WTC11 (cell line): Measurements from ENCODE around the gene PTPRN2. TPM values are rescaled to one million over a fixed set of nuclear protein-coding genes. Genes with fewer than 3 reads are reported as not detected.

ENCODE experiments used
- ATAC-seq: fragments of 200-7000 bp; cut with Tn5 transposase; 2 replicates; pipeline ENCODE4 v1.10.0; 2021; ENCODE audit warnings: mild to moderate bottlenecking, moderate library complexity
- CTCF ChIA-PET: fragments of 300-600 bp; sonication (Branson Sonifier 250); formaldehyde crosslinking; loops from one replicate; lab custom pipeline; 2021; ENCODE audit warnings: antibody characterized with exemption; lab: Charles Lee
- POLR2A ChIA-PET: fragments of 350-600 bp; sonication (Branson Sonifier 250); formaldehyde crosslinking; loops from one replicate; lab custom pipeline; 2021; ENCODE audit warnings: antibody characterized with exemption; lab: Charles Lee
- DNase-seq: peaks from one replicate; pipeline ENCODE4 v3.0.0; 2021; ENCODE audit warnings: low spot score
- H3K27ac Mint-ChIP-seq: 2 replicates; pipeline ENCODE4 v1.8.0; 2021; ENCODE audit warnings: mixed read lengths
- H3K27me3 Mint-ChIP-seq: 2 replicates; pipeline ENCODE4 v1.8.0; 2021; ENCODE audit warnings: low read depth, mild to moderate bottlenecking, moderate library complexity, mixed read lengths
- H3K36me3 Mint-ChIP-seq: 2 replicates; pipeline ENCODE4 v1.8.0; 2021; ENCODE audit warnings: mixed read lengths
- H3K4me1 Mint-ChIP-seq: 2 replicates; pipeline ENCODE4 v1.8.0; 2022; ENCODE audit warnings: mixed read lengths
- H3K4me3 Mint-ChIP-seq: 2 replicates; pipeline ENCODE4 v1.8.0; 2021; ENCODE audit warnings: mild to moderate bottlenecking, moderate library complexity, mixed read lengths
- H3K9me3 Mint-ChIP-seq: 2 replicates; pipeline ENCODE4 v1.8.0; 2021; ENCODE audit warnings: mixed read lengths
- FOXJ3 ChIP-seq: sonication (generic); formaldehyde crosslinking; IDR thresholded peaks from 2 replicates; pipeline ENCODE4 v1.9.0; 2021; ENCODE audit warnings: missing genetic modification reagents, mild to moderate bottlenecking, borderline replicate concordance
- GRHL2 ChIP-seq: fragments of 250-450 bp; sonication (Bioruptor Pico); IDR thresholded peaks from 2 replicates; pipeline ENCODE4 v1.8.0; 2022; ENCODE audit warnings: mild to moderate bottlenecking, moderate library complexity; ENCODE audit not compliant: insufficient replicate concordance, severe bottlenecking
- GTF2I ChIP-seq: fragments of 250-450 bp; sonication (Bioruptor Pico); conservative IDR thresholded peaks from 2 replicates; pipeline ENCODE4 v1.4.0; 2021; ENCODE audit warnings: mild to moderate bottlenecking
- NFE2L1 ChIP-seq: sonication (generic); formaldehyde crosslinking; IDR thresholded peaks from 2 replicates; pipeline ENCODE4 v1.8.1; 2023; ENCODE audit warnings: missing genetic modification reagents
- NR1H2 ChIP-seq: sonication (generic); formaldehyde crosslinking; IDR thresholded peaks from 2 replicates; pipeline ENCODE4 v1.9.0; 2021; ENCODE audit warnings: mild to moderate bottlenecking, moderate library complexity, missing genetic modification reagents
- NR2C2 ChIP-seq: sonication (generic); formaldehyde crosslinking; IDR thresholded peaks from 2 replicates; pipeline ENCODE4 v1.8.0; 2022; ENCODE audit warnings: mild to moderate bottlenecking, missing genetic modification reagents
- NR3C1 ChIP-seq: sonication (generic); formaldehyde crosslinking; conservative IDR thresholded peaks from 2 replicates; pipeline ENCODE4 v1.8.1; 2023; ENCODE audit warnings: low read depth, mild to moderate bottlenecking, missing genetic modification reagents
- RELA ChIP-seq: sonication (generic); formaldehyde crosslinking; IDR thresholded peaks from 2 replicates; pipeline ENCODE4 v1.8.1; 2022; ENCODE audit warnings: missing genetic modification reagents, mild to moderate bottlenecking, borderline replicate concordance
- SMAD3 ChIP-seq: sonication (generic); formaldehyde crosslinking; IDR thresholded peaks from 2 replicates; pipeline ENCODE4 v1.8.0; 2022; ENCODE audit warnings: missing genetic modification reagents, mild to moderate bottlenecking, borderline replicate concordance
- SOX15 ChIP-seq: fragments of 250-450 bp; sonication (Bioruptor Pico); IDR thresholded peaks from 2 replicates; pipeline ENCODE4 v1.9.0; 2021; ENCODE audit warnings: mild to moderate bottlenecking
- SP1 ChIP-seq: sonication (generic); formaldehyde crosslinking; conservative IDR thresholded peaks from 2 replicates; pipeline ENCODE4 v1.8.1; 2022; ENCODE audit warnings: missing genetic modification reagents
- TEAD4 ChIP-seq: sonication (generic); formaldehyde crosslinking; IDR thresholded peaks from 2 replicates; pipeline ENCODE4 v1.8.0; 2022; ENCODE audit warnings: mild to moderate bottlenecking, missing genetic modification reagents
- ZNF219 ChIP-seq: sonication (generic); formaldehyde crosslinking; IDR thresholded peaks from 2 replicates; pipeline ENCODE4 v1.8.0; 2023; ENCODE audit warnings: missing genetic modification reagents, mild to moderate bottlenecking, borderline replicate concordance
- ZNF263 ChIP-seq: sonication (generic); formaldehyde crosslinking; IDR thresholded peaks from 2 replicates; pipeline ENCODE4 v1.8.1; 2022; ENCODE audit warnings: low read depth, mild to moderate bottlenecking, moderate library complexity, missing genetic modification reagents
- ZNF416 ChIP-seq: fragments of 250-450 bp; sonication (Bioruptor Pico); IDR thresholded peaks from 2 replicates; pipeline ENCODE4 v1.9.0; 2021; ENCODE audit warnings: mild to moderate bottlenecking, inconsistent platforms
- total RNA-seq: library from RNA; stranded (reverse); gene quantifications from 3 replicates; pipeline ENCODE4 v1.2.3, GENCODE V29; 2021
- TF ChIP-seq, protein P1 (sequence below): sonication (generic); formaldehyde crosslinking; IDR thresholded peaks from 2 replicates; pipeline ENCODE4 v1.8.1; 2022; ENCODE audit warnings: mild to moderate bottlenecking, moderate library complexity, missing genetic modification reagents
- TF ChIP-seq, protein P2 (sequence below): sonication (generic); formaldehyde crosslinking; IDR thresholded peaks from 2 replicates; pipeline ENCODE4 v1.8.0; 2023; ENCODE audit warnings: missing genetic modification reagents
- TF ChIP-seq, protein P3 (sequence below): sonication (generic); formaldehyde crosslinking; IDR thresholded peaks from 2 replicates; pipeline ENCODE4 v1.8.0; 2023; ENCODE audit warnings: mild to moderate bottlenecking, missing genetic modification reagents
- TF ChIP-seq, protein P4 (sequence below): fragments of 250-450 bp; sonication (Bioruptor Pico); IDR thresholded peaks from 2 replicates; pipeline ENCODE4 v1.9.0; 2021; ENCODE audit warnings: moderate library complexity, mild to moderate bottlenecking, inconsistent platforms, borderline replicate concordance
- TF ChIP-seq, protein P5 (sequence below): sonication (generic); formaldehyde crosslinking; IDR thresholded peaks from 2 replicates; pipeline ENCODE4 v1.8.0; 2022; ENCODE audit warnings: mild to moderate bottlenecking, missing genetic modification reagents
- TF ChIP-seq, protein P6 (sequence below): fragments of 200-600 bp; IDR thresholded peaks from 2 replicates; pipeline ENCODE4 v1.8.0; 2022; ENCODE audit warnings: antibody characterized with exemption
- TF ChIP-seq, protein P7 (sequence below): fragments of 250-450 bp; sonication (Bioruptor Pico); IDR thresholded peaks from 2 replicates; pipeline ENCODE4 v2.1.2; 2022; ENCODE audit warnings: mild to moderate bottlenecking, moderate library complexity

The PTPRN2 gene
- total RNA-seq, 1 experiment from 2014 or later, result 4.7 TPM

DNA sequence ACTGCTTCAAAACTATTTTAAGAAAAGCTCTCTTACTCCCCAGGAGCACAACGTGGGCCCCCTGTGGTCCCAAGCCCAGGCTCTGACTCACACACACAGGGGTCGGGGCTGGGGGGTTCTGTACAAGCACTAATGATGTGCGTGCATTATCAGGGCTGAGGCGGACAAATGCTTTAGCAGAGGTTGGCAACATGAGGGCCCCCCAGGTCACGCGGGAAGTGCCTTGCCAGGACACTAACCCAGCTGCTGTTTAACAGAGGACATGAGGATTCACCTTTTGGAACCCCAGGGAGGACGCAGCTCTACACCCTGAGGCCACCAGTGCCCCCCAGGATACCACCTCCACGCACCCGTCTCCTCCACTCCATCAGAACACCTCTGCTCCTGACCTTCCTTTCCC lies 908.0 kb downstream of the PTPRN2 start (continued):
- TF ChIP-seq, protein P1, sequence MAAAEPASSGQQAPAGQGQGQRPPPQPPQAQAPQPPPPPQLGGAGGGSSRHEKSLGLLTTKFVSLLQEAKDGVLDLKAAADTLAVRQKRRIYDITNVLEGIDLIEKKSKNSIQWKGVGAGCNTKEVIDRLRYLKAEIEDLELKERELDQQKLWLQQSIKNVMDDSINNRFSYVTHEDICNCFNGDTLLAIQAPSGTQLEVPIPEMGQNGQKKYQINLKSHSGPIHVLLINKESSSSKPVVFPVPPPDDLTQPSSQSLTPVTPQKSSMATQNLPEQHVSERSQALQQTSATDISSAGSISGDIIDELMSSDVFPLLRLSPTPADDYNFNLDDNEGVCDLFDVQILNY, result no peak
- TF ChIP-seq, protein P2, sequence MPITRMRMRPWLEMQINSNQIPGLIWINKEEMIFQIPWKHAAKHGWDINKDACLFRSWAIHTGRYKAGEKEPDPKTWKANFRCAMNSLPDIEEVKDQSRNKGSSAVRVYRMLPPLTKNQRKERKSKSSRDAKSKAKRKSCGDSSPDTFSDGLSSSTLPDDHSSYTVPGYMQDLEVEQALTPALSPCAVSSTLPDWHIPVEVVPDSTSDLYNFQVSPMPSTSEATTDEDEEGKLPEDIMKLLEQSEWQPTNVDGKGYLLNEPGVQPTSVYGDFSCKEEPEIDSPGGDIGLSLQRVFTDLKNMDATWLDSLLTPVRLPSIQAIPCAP, result no peak
- TF ChIP-seq, protein P3, sequence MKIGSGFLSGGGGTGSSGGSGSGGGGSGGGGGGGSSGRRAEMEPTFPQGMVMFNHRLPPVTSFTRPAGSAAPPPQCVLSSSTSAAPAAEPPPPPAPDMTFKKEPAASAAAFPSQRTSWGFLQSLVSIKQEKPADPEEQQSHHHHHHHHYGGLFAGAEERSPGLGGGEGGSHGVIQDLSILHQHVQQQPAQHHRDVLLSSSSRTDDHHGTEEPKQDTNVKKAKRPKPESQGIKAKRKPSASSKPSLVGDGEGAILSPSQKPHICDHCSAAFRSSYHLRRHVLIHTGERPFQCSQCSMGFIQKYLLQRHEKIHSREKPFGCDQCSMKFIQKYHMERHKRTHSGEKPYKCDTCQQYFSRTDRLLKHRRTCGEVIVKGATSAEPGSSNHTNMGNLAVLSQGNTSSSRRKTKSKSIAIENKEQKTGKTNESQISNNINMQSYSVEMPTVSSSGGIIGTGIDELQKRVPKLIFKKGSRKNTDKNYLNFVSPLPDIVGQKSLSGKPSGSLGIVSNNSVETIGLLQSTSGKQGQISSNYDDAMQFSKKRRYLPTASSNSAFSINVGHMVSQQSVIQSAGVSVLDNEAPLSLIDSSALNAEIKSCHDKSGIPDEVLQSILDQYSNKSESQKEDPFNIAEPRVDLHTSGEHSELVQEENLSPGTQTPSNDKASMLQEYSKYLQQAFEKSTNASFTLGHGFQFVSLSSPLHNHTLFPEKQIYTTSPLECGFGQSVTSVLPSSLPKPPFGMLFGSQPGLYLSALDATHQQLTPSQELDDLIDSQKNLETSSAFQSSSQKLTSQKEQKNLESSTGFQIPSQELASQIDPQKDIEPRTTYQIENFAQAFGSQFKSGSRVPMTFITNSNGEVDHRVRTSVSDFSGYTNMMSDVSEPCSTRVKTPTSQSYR (CRISPR knock-in tag), result no peak
- TF ChIP-seq FOXJ3 (no peak), SOX15 (no peak), SMAD3 (CRISPR knock-in tag) (no peak), ZNF219 (CRISPR knock-in tag) (no peak)

DNA sequence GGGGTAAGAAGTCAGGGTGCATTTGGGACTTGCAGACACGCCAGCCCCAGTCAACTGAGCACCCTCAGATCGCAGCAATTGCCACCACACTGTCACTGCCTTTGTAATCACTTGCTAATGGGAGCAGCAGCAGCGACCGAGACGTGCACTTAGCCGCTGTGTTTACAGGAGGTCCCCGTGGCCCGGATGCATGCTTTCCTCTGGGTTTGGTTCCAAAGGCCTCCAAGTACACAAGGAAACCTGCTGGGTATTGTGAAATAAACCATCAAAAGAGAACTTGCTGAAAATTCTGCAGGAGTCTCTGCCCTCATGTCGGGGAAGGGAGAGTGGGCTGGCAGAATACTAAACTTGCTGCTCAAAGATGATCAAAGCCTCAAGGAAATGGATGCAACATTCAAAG lies 909.1 kb downstream of the PTPRN2 start:
- Mint-ChIP-seq H3K9me3 (0 out of 2 replicates have a peak, but pooled peaks cover 6% of the 10 kb centered on the region), H3K27me3 (peaks cover 74% of the 10 kb centered on the region)

More for the DNA sequence above, 909.1 kb downstream of the PTPRN2 start:
- CTCF ChIA-PET, result no interaction called here
- ATAC-seq (no peak), DNase-seq (no peak)
- TF ChIP-seq ZNF263 (CRISPR knock-in tag) (no peak), RELA (CRISPR knock-in tag) (no peak), NR3C1 (no peak), SP1 (CRISPR knock-in tag) (no peak), GRHL2 (CRISPR knock-in tag) (no peak), ZNF416 (CRISPR knock-in tag) (no peak), TEAD4 (CRISPR knock-in tag) (no peak), GTF2I (no peak), FOXJ3 (no peak), NR2C2 (CRISPR knock-in tag) (no peak), NR1H2 (CRISPR knock-in tag) (no peak), ZNF219 (CRISPR knock-in tag) (no peak), SMAD3 (CRISPR knock-in tag) (no peak), NFE2L1 (CRISPR knock-in tag) (no peak)
- TF ChIP-seq, protein P4, sequence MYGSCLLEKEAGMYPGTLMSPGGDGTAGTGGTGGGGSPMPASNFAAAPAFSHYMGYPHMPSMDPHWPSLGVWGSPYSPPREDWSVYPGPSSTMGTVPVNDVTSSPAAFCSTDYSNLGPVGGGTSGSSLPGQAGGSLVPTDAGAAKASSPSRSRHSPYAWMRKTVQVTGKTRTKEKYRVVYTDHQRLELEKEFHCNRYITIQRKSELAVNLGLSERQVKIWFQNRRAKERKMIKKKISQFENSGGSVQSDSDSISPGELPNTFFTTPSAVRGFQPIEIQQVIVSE (CRISPR knock-in tag), result no peak
- TF ChIP-seq, protein P5, sequence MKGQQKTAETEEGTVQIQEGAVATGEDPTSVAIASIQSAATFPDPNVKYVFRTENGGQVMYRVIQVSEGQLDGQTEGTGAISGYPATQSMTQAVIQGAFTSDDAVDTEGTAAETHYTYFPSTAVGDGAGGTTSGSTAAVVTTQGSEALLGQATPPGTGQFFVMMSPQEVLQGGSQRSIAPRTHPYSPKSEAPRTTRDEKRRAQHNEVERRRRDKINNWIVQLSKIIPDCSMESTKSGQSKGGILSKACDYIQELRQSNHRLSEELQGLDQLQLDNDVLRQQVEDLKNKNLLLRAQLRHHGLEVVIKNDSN (CRISPR knock-in tag), result no peak
- TF ChIP-seq, protein P6, sequence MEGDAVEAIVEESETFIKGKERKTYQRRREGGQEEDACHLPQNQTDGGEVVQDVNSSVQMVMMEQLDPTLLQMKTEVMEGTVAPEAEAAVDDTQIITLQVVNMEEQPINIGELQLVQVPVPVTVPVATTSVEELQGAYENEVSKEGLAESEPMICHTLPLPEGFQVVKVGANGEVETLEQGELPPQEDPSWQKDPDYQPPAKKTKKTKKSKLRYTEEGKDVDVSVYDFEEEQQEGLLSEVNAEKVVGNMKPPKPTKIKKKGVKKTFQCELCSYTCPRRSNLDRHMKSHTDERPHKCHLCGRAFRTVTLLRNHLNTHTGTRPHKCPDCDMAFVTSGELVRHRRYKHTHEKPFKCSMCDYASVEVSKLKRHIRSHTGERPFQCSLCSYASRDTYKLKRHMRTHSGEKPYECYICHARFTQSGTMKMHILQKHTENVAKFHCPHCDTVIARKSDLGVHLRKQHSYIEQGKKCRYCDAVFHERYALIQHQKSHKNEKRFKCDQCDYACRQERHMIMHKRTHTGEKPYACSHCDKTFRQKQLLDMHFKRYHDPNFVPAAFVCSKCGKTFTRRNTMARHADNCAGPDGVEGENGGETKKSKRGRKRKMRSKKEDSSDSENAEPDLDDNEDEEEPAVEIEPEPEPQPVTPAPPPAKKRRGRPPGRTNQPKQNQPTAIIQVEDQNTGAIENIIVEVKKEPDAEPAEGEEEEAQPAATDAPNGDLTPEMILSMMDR, result no peak
- TF ChIP-seq, protein P7, sequence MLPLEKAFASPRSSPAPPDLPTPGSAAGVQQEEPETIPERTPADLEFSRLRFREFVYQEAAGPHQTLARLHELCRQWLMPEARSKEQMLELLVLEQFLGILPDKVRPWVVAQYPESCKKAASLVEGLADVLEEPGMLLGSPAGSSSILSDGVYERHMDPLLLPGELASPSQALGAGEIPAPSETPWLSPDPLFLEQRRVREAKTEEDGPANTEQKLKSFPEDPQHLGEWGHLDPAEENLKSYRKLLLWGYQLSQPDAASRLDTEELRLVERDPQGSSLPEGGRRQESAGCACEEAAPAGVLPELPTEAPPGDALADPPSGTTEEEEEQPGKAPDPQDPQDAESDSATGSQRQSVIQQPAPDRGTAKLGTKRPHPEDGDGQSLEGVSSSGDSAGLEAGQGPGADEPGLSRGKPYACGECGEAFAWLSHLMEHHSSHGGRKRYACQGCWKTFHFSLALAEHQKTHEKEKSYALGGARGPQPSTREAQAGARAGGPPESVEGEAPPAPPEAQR (CRISPR knock-in tag), result no peak
- Mint-ChIP-seq H3K4me3 (no peak overlapping the region), H3K4me1 (peaks cover 24% of the 10 kb centered on the region), H3K36me3 (peaks cover 8% of the 10 kb centered on the region; the same call in 1 of the 2 replicates), H3K27ac (no peak overlapping the region)
- POLR2A ChIA-PET, result no interaction called here
